Thyroid gland (tissue), 4 donors: Measurements from ENCODE around the gene WDR4. TPM values are rescaled to one million over a fixed set of nuclear protein-coding genes. Genes with fewer than 3 reads are reported as not detected.

ENCODE experiments used
- DNase-seq, 2 donors: peaks; one replicate each; pipeline ENCODE4 v3.0.0-alpha.2; 2019
- H3K27ac ChIP-seq, 3 donors: fragments of 200-600 bp; sonication (generic); 1 replicate in 2 of 3; 2 replicates in 1 of 3; pipeline ENCODE4 v1.5.1; 2016 to 2019; ENCODE audit warnings: mild to moderate bottlenecking in 1 of 3, moderate library complexity in 1 of 3
- H3K27me3 ChIP-seq: fragments of 200-600 bp; sonication (generic); one replicate; pipeline ENCODE4 v1.5.1; 2019
- H3K36me3 ChIP-seq, 2 donors: fragments of 200-600 bp; sonication (generic); one replicate each; pipeline ENCODE4 v1.5.1; 2016 to 2019
- H3K4me1 ChIP-seq, 2 donors: fragments of 200-600 bp; sonication (generic); one replicate each; pipeline ENCODE4 v1.5.1; 2017 to 2019
- H3K4me3 ChIP-seq, 3 donors: fragments of 200-600 bp; sonication (generic); replicated peaks in 1 of 3; 1 replicate in 2 of 3; 2 replicates in 1 of 3; pipeline ENCODE4 v1.5.1; 2016; ENCODE audit warnings: mild to moderate bottlenecking in 1 of 3
- H3K9me3 ChIP-seq: fragments of 200-600 bp; sonication (generic); one replicate; pipeline ENCODE4 v1.5.1; 2017
- POLR2A ChIP-seq, 2 donors: fragments of 450-650 bp; IDR thresholded peaks; one replicate each; pipeline ENCODE4 v1.6.1; 2017; ENCODE audit warnings: antibody characterized with exemption in 2 of 2, mild to moderate bottlenecking in 2 of 2, moderate library complexity in 1 of 2
- WGBS, 2 donors: methylation state at CpG; one replicate each; pipeline ENCODE4 v1.1.5; 2017; 5-methylcytosine and 5-hydroxymethylcytosine counted together
- intact Hi-C: fragments of 100-400 bp; cut with DNase I; formaldehyde crosslinking; loops from one replicate; pipeline ENCODE4 v1.15.1; 2023
- total RNA-seq, 4 donors: library from RNA; depleted of rRNA; stranded (reverse); fragments of >200 nt; gene quantifications; one replicate each; pipeline ENCODE4 v1.2.3, GENCODE V29; 2016
- TF ChIP-seq, protein P1 (sequence below), 6 experiments: fragments of 200-600 bp in 3 of 6; fragments of 450-650 bp in 3 of 6; sonication (generic) in 3 of 6; IDR thresholded peaks; one replicate each; pipeline ENCODE4 v1.5.1; 2016 to 2019; ENCODE audit warnings: antibody characterized with exemption in 6 of 6, mild to moderate bottlenecking in 2 of 6, inconsistent platforms in 1 of 6, moderate library complexity in 1 of 6

Gene WDR4
- total RNA-seq, 4 donors from 2014 or later = 8.1 to 13.2 (median 10.9) TPM

DNA sequence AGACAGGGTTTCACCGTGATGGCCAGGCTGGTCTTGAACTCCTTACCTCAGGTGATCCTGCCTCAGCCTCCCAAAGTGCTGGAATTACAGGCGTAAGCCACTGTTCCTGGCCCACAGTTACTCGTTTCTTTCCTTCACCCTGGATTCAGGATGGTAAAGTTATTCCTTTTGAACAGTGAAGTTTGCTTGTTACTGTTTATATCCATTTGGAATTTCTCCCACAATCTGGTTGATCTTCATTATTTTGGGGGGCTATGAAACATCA, 43.0 kb downstream of the WDR4 start:
- TF ChIP-seq, protein P1, sequence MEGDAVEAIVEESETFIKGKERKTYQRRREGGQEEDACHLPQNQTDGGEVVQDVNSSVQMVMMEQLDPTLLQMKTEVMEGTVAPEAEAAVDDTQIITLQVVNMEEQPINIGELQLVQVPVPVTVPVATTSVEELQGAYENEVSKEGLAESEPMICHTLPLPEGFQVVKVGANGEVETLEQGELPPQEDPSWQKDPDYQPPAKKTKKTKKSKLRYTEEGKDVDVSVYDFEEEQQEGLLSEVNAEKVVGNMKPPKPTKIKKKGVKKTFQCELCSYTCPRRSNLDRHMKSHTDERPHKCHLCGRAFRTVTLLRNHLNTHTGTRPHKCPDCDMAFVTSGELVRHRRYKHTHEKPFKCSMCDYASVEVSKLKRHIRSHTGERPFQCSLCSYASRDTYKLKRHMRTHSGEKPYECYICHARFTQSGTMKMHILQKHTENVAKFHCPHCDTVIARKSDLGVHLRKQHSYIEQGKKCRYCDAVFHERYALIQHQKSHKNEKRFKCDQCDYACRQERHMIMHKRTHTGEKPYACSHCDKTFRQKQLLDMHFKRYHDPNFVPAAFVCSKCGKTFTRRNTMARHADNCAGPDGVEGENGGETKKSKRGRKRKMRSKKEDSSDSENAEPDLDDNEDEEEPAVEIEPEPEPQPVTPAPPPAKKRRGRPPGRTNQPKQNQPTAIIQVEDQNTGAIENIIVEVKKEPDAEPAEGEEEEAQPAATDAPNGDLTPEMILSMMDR (IDR thresholded peaks at IDR 0.05) = no peak
- no peak for TF ChIP-seq POLR2A (IDR thresholded peaks at IDR 0.05)
- H3K27ac ChIP-seq = no peak overlapping the region
- H3K27me3 ChIP-seq = no peaks in the 10 kb centered on the region
- H3K4me3 ChIP-seq = no peak overlapping the region
- intact Hi-C loops = no loop called here
- 71 to 92% methylated on average over 3 of the region's 3 CpGs for WGBS, 2 donors
- peaks cover 6 to 7% of the 10 kb centered on the region in 2 donors for H3K36me3 ChIP-seq
- H3K9me3 ChIP-seq = no peaks in the 10 kb centered on the region
- DNase-seq = no peak
- H3K4me1 ChIP-seq = no peaks in the 10 kb centered on the region

DNA sequence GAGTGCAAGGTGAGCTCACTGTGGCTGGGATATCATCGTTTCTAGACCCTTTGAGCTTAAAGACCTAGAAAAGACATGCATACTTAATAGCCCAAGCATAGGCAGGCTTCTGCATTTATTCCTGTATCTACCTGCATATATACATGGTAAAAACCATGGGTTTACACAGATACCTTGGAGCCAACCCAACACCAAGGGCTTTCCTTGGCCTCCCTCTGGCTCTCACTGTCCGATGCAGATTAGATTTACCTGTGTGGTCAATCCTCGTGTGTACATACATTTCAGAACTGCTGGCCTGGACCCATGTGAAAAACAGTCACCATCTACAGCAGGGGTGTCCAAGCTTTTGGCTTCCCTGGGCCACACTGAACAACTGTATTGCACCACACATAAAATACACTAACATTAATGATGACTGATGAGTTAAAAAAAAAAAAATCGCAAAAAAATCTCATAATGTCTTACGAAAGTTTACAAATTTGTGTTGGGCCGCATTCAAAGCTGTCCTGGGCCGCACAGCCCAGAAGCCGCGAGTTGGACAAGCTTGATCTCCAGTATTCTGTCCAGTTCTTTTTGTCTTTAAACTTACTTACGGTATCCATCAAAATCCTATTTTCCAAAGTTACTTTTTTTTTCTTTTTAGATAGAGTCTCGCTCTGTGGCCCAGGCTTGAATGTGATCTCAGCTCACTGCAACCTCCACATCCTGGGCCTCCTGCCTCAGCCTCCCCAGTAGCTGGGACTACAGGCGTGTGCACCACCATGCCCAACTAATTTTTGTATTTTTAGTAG, 43.5 kb downstream of the WDR4 start:
- no peak for DNase-seq
- intact Hi-C loops = no loop called here

DNA sequence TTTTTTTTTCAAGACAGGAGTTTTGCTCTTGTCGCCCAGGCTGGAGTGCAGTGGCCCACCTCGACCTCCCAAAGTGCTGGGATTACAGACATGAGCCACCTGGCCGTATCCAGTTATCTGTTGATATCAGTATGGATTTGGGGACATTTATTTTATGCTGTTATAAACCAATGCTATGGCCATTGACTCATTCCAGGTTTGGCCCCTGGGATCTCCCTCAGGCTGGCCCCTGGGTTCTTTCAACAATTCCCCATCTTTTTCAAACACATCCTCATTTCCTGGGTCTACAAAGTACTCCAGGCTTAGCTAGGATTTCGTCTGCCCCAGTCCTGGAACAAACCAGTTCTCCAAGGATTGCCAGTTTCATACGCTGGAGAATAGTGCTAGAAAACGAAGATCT, 44.1 kb downstream of the WDR4 start:
- no peaks in the 10 kb centered on the region for H3K27me3 ChIP-seq
- no peak for DNase-seq
- H3K4me3 ChIP-seq = no peak overlapping the region
- TF ChIP-seq, protein P1 (IDR thresholded peaks at IDR 0.05) = no peak
- no peak for TF ChIP-seq POLR2A (IDR thresholded peaks at IDR 0.05)
- H3K4me1 ChIP-seq = no peaks in the 10 kb centered on the region
- no peaks in the 10 kb centered on the region for H3K9me3 ChIP-seq
- H3K27ac ChIP-seq = no peak overlapping the region
- 85 to 88% methylated on average over 6 of the region's 6 CpGs for WGBS, 2 donors
- intact Hi-C loops = no loop called here
- peaks cover 0 to under 1% of the 10 kb centered on the region in 2 donors for H3K36me3 ChIP-seq

More for the DNA sequence above, 43.5 kb downstream of the WDR4 start:
- Histone ChIP-seq H3K9me3 (no peaks in the 10 kb centered on the region), H3K36me3 (peaks cover 2 to 5% of the 10 kb centered on the region in 2 donors), H3K27ac (no peak overlapping the region), H3K4me1 (no peaks in the 10 kb centered on the region), H3K27me3 (no peaks in the 10 kb centered on the region), H3K4me3 (no peak overlapping the region)
- TF ChIP-seq, protein P1 (IDR thresholded peaks at IDR 0.05) = no peak
- TF ChIP-seq POLR2A (IDR thresholded peaks at IDR 0.05) = no peak
- 85 to 87% methylated on average over 12 of the region's 12 CpGs for WGBS, 2 donors

GRCh38 chr21:42834726-42835191, 44.6 kb downstream of the WDR4 start:
- Histone ChIP-seq H3K36me3 (no peaks in the 10 kb centered on the region), H3K4me1 (no peaks in the 10 kb centered on the region), H3K4me3 (no peak overlapping the region), H3K9me3 (no peaks in the 10 kb centered on the region), H3K27me3 (no peaks in the 10 kb centered on the region), H3K27ac (no peak overlapping the region)
- intact Hi-C loops = no loop called here
- no peak for TF ChIP-seq POLR2A (IDR thresholded peaks at IDR 0.05)
- TF ChIP-seq, protein P1 (IDR thresholded peaks at IDR 0.05) = no peak
- WGBS, 2 donors = 93 to 94% methylated on average over 12 to 13 of the region's 13 CpGs
- DNase-seq = no peak

GRCh38 chr21:42833859-42834725, 45.2 kb downstream of the WDR4 start:
- H3K27me3 ChIP-seq = no peaks in the 10 kb centered on the region
- H3K4me3 ChIP-seq = no peak overlapping the region
- H3K36me3 ChIP-seq = no peaks in the 10 kb centered on the region
- WGBS, 2 donors = 77% methylated on average over 23 of the region's 23 CpGs
- no peaks in the 10 kb centered on the region for H3K9me3 ChIP-seq
- H3K27ac ChIP-seq = no peak overlapping the region
- no peaks in the 10 kb centered on the region for H3K4me1 ChIP-seq
- intact Hi-C loops = no loop called here
- no peak for DNase-seq
- TF ChIP-seq, protein P1 (IDR thresholded peaks at IDR 0.05) = no peak
- TF ChIP-seq POLR2A (IDR thresholded peaks at IDR 0.05) = no peak
